ENCODE results near the gene XPO5.
A peak's percentile ranks its signal among the peaks of the same experiment; 100 is the strongest.
"Not testable (repeated sequence)": the region's sequence is repeated elsewhere in the genome, so short reads cannot be mapped to it uniquely, and the experiment has no call there.

XPO5 gene

DNA sequence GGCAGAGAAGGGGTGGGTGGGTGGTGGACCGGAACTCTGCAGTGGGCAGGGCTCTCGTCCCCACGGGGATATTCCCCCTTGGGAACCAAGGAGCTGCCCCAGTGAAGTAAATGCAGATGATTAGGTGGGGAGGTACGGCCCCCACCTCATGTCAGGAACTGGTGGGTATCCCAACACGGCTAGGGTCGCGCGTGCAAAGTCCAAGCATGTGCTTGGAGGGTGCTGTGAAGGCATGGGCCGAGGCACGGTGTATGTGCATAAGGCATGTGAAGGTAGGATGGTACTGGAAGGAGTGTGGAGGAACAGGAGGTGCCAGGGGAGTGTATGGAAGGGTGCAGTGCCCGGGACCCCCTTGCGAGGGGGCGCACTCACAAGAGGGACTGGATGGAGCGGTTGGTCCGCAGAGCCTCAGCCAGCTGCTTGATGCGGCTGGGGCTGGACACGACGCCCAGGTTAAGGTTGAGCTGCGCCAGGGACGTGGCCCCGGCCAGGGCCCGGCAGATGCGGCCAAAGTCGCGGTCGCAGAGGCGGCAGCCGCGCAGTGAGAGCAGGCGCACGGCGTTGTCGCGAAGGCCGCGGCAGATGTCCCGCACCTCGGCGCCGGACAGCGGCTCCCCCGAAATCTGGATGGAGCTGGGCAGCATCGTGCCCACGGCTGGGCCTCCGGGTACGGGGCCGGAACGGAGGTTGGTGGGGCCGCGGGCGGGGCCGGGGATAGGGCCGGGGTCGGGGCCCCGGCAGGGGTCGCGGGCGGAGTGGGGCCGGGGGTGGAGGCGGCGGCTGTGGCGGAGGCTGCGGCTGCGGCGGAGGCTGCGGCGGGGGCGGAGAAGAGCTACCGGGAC, 66.5 kb downstream of the XPO5 start:
- H3K27me3 ChIP-seq (ENCODE audit: control insufficient read depth, insufficient read depth, low read length): peaks cover 9% of the 10 kb centered on the region
- H3K4me1 ChIP-seq (ENCODE audit: control insufficient read depth, insufficient read depth, low read length): no peaks in the 10 kb centered on the region
- peak overlapping the region; percentile 75 for H3K4me3 ChIP-seq (ENCODE audit: low read length)
- peak overlapping the region; percentile 13 for H3K9ac ChIP-seq (ENCODE audit: low read length)
- no peak overlapping the region for H3K27ac ChIP-seq (ENCODE audit: low read depth, low read length)
- H3K36me3 ChIP-seq (ENCODE audit: control insufficient read depth, insufficient read depth, low read length): peaks cover 32% of the 10 kb centered on the region

DNA sequence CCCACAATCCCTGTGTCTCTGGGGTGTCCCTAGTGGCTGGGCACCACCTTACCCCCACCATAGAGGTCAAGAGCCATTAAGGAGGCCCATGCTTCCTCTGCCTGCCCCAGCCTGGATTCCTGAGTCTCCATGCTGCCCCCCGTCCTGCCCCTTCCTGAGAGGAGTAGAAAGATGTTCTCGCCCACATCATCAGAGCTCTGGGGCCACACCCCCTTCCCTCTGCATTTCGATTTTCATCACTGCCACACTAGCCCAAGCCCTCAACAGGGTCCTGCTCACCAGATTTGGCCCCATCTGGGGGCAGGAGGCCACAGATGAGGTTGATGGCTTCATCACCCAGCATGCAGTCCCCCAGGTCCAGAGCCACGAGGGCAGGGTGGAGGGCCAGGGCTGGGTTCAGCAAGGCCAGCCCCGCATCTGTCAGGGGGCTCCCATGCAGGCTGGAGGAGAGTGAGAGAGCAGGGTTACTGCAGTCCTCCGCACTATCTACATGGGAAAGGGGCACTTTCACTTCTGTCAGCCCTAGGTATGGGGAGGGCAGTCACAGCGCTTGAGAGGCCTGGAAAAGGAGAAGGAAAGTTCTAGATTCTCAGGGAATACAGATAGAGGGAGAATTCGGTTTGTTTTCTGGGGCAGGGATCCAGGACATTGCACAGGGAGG, 67.2 kb downstream of the XPO5 start:
- no peak overlapping the region for H3K27ac ChIP-seq (ENCODE audit: low read depth, low read length)
- H3K4me1 ChIP-seq (ENCODE audit: control insufficient read depth, insufficient read depth, low read length): no peaks in the 10 kb centered on the region
- H3K4me3 ChIP-seq (ENCODE audit: low read length): peak overlapping the region; percentile 75
- H3K27me3 ChIP-seq (ENCODE audit: control insufficient read depth, insufficient read depth, low read length): peaks cover 9% of the 10 kb centered on the region
- H3K9ac ChIP-seq (ENCODE audit: low read length): no peak overlapping the region
- H3K36me3 ChIP-seq (ENCODE audit: control insufficient read depth, insufficient read depth, low read length): peaks cover 33% of the 10 kb centered on the region

- H3K36me3 ChIP-seq (ENCODE audit: control insufficient read depth, insufficient read depth, low read length): peaks cover 32% of the 10 kb centered on the region
- no peak overlapping the region for H3K27ac ChIP-seq (ENCODE audit: low read depth, low read length)
- no peak overlapping the region for H3K4me3 ChIP-seq (ENCODE audit: low read length)
- no peaks in the 10 kb centered on the region for H3K4me1 ChIP-seq (ENCODE audit: control insufficient read depth, insufficient read depth, low read length)
- H3K9ac ChIP-seq (ENCODE audit: low read length): no peak overlapping the region
- H3K27me3 ChIP-seq (ENCODE audit: control insufficient read depth, insufficient read depth, low read length): peaks cover 9% of the 10 kb centered on the region
Measured at GRCh38 chr6:43506667-43507471, 69.0 kb downstream of the XPO5 start.

DNA sequence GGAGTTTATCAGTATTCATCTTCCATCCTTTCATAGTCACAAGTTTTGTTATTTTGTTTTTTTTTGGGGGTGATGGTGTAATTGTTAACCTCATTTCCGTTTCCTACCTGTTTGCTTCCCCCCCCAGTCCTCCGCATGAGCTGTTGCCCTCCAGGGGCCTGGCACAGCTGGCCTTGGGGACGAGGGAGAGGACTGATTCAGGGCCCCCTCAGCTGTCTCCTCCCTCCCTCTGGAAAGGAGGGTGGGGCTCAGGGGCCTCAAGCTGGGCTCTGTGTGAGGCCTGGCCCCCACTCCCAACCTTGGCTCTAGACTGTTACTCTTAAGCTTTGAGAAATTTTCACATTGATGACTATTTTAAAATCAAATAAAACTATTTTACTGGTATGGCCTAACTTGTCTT, 69.7 kb downstream of the XPO5 start:
- no peaks in the 10 kb centered on the region for H3K4me1 ChIP-seq (ENCODE audit: control insufficient read depth, insufficient read depth, low read length)
- no peak overlapping the region for H3K27ac ChIP-seq (ENCODE audit: low read depth, low read length)
- H3K36me3 ChIP-seq (ENCODE audit: control insufficient read depth, insufficient read depth, low read length): peaks cover 26% of the 10 kb centered on the region

GRCh38 chr6:43505718-43506117, 70.1 kb downstream of the XPO5 start:
- peaks cover 9% of the 10 kb centered on the region for H3K27me3 ChIP-seq (ENCODE audit: control insufficient read depth, insufficient read depth, low read length)
- no peak overlapping the region for H3K4me3 ChIP-seq (ENCODE audit: low read length)
- peaks cover 28% of the 10 kb centered on the region for H3K36me3 ChIP-seq (ENCODE audit: control insufficient read depth, insufficient read depth, low read length)
- no peak overlapping the region for H3K27ac ChIP-seq (ENCODE audit: low read depth, low read length)
- no peak overlapping the region for H3K9ac ChIP-seq (ENCODE audit: low read length)
- H3K4me1 ChIP-seq (ENCODE audit: control insufficient read depth, insufficient read depth, low read length): no peaks in the 10 kb centered on the region

More for the DNA sequence above, 69.7 kb downstream of the XPO5 start:
- Histone ChIP-seq H3K27me3 (ENCODE audit: control insufficient read depth, insufficient read depth, low read length) (peaks cover 9% of the 10 kb centered on the region), H3K9ac (ENCODE audit: low read length) (no peak overlapping the region), H3K4me3 (ENCODE audit: low read length) (no peak overlapping the region)

DNA sequence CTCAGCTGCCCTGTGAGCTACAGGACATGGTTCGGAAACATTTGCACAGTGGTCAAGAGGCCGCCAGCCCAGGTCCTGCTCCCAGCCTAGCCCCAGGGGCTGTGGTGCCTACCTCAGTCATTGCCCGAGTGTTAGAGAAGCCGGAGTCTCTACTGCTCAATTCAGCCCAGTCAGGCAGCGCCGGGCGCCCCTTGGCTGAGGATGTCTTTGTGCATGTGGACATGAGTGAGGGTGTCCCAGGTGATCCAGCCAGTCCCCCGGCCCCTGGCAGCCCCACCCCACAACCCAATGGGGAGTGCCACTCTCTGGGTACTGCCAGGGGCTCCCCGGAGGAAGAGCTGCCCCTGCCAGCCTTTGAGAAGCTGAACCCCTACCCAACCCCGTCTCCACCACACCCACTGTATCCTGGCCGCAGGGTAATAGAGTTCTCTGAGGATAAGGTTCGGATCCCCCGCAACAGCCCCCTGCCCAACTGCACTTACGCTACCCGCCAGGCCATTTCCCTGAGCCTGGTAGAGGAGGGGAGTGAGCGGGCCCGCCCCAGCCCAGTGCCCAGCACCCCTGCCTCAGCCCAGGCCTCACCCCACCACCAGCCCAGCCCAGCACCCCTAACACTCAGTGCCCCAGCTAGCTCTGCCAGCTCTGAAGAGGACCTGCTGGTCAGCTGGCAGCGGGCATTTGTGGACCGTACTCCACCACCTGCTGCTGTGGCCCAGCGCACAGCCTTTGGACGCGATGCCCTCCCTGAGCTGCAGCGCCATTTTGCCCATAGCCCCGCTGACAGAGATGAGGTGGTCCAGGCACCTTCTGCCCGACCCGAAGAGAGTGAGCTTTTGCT, 70.9 kb downstream of the XPO5 start:
- H3K36me3 ChIP-seq (ENCODE audit: control insufficient read depth, insufficient read depth, low read length): peaks cover 35% of the 10 kb centered on the region
- no peak overlapping the region for H3K9ac ChIP-seq (ENCODE audit: low read length)
- H3K27me3 ChIP-seq (ENCODE audit: control insufficient read depth, insufficient read depth, low read length): peaks cover 9% of the 10 kb centered on the region
- H3K4me3 ChIP-seq (ENCODE audit: low read length): no peak overlapping the region
- no peak overlapping the region for H3K27ac ChIP-seq (ENCODE audit: low read depth, low read length)
- no peaks in the 10 kb centered on the region for H3K4me1 ChIP-seq (ENCODE audit: control insufficient read depth, insufficient read depth, low read length)

- H3K27ac ChIP-seq (ENCODE audit: low read depth, low read length): no peak overlapping the region
- no peaks in the 10 kb centered on the region for H3K4me1 ChIP-seq (ENCODE audit: control insufficient read depth, insufficient read depth, low read length)
- H3K27me3 ChIP-seq (ENCODE audit: control insufficient read depth, insufficient read depth, low read length): no peaks in the 10 kb centered on the region
- H3K36me3 ChIP-seq (ENCODE audit: control insufficient read depth, insufficient read depth, low read length): peaks cover 50% of the 10 kb centered on the region
- no peak overlapping the region for H3K9ac ChIP-seq (ENCODE audit: low read length)
- no peak overlapping the region for H3K4me3 ChIP-seq (ENCODE audit: low read length)
Measured at GRCh38 chr6:43503443-43503842, 72.4 kb downstream of the XPO5 start.

DNA sequence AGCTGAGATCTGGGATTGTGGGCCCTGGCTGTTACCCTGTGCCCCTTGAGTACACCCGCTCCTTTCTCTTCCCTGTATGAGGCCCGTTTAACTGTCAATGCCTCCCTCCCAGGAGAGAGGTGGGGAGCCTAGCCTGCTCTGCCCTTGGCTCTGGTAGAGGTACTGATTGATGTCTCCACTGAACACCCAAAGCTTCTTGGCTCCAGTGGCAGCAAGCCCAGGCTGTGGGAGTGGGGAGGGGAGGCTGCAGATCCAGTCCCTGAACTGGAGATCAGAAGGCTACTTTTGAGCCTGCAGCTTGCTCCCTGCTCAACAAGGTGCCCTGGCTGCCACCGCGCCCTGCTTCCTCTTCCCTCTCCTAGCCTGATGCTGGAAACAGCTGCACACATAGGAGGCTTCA, 73.2 kb downstream of the XPO5 start:
- Histone ChIP-seq H3K4me1 (ENCODE audit: control insufficient read depth, insufficient read depth, low read length) (no peaks in the 10 kb centered on the region), H3K36me3 (ENCODE audit: control insufficient read depth, insufficient read depth, low read length) (peaks cover 50% of the 10 kb centered on the region), H3K4me3 (ENCODE audit: low read length) (no peak overlapping the region), H3K27me3 (ENCODE audit: control insufficient read depth, insufficient read depth, low read length) (no peaks in the 10 kb centered on the region), H3K9ac (ENCODE audit: low read length) (no peak overlapping the region), H3K27ac (ENCODE audit: low read depth, low read length) (no peak overlapping the region)

- Histone ChIP-seq H3K4me3 (ENCODE audit: low read length) (no peak overlapping the region), H3K36me3 (ENCODE audit: control insufficient read depth, insufficient read depth, low read length) (peaks cover 52% of the 10 kb centered on the region), H3K27me3 (ENCODE audit: control insufficient read depth, insufficient read depth, low read length) (no peaks in the 10 kb centered on the region), H3K4me1 (ENCODE audit: control insufficient read depth, insufficient read depth, low read length) (peaks cover 2% of the 10 kb centered on the region), H3K27ac (ENCODE audit: low read depth, low read length) (no peak overlapping the region), H3K9ac (ENCODE audit: low read length) (no peak overlapping the region)
Measured at GRCh38 chr6:43500921-43501320, 74.9 kb downstream of the XPO5 start.

- Histone ChIP-seq H3K4me3 (ENCODE audit: low read length) (no peak overlapping the region), H3K27ac (ENCODE audit: low read depth, low read length) (no peak overlapping the region), H3K36me3 (ENCODE audit: control insufficient read depth, insufficient read depth, low read length) (peaks cover 43% of the 10 kb centered on the region), H3K27me3 (ENCODE audit: control insufficient read depth, insufficient read depth, low read length) (no peaks in the 10 kb centered on the region), H3K4me1 (ENCODE audit: control insufficient read depth, insufficient read depth, low read length) (peaks cover 2% of the 10 kb centered on the region), H3K9ac (ENCODE audit: low read length) (no peak overlapping the region)
Measured at GRCh38 chr6:43499028-43499815, 76.6 kb downstream of the XPO5 start.

DNA sequence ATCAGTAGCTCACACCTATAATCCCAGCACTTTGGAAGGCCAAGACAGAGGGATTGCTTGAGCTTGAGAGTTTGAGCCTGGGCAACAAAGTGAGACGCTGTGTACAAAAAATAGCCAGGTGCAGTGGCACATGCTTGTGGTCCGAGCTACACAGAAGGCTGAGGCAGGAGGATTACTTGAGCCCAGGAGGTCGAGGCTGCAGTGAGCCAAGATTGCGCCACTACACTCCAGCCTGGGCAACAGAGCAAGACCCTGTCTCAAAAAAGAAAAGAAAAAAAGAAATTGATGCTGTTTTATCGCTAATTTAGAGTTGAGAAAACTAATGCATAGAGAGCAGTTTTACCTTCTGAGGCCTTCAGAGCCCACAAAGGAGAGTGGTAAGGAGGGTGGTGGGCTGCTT, 77.5 kb downstream of the XPO5 start:
- H3K27me3 ChIP-seq (ENCODE audit: control insufficient read depth, insufficient read depth, low read length); H3K27ac ChIP-seq (ENCODE audit: low read depth, low read length); H3K9ac ChIP-seq (ENCODE audit: low read length); H3K4me1 ChIP-seq (ENCODE audit: control insufficient read depth, insufficient read depth, low read length); H3K4me3 ChIP-seq (ENCODE audit: low read length): not testable (repeated sequence)
- peaks cover 38% of the 10 kb centered on the region for H3K36me3 ChIP-seq (ENCODE audit: control insufficient read depth, insufficient read depth, low read length)

Measured in rectal smooth muscle tissue (tissue), 1 donor.